TTC549 (cell line): Measurements from ENCODE around the gene MAGEB3.

Source experiments
- FAIRE-seq: peaks from 2 replicates; lab custom pipeline; 2012; peaks lifted over from hg19 to GRCh38; lab: Jason Lieb, UNC

MAGEB3 gene

GRCh38 chrX:30280428-30280827, 50.0 kb downstream of the MAGEB3 start:
- no peak for FAIRE-seq

DNA sequence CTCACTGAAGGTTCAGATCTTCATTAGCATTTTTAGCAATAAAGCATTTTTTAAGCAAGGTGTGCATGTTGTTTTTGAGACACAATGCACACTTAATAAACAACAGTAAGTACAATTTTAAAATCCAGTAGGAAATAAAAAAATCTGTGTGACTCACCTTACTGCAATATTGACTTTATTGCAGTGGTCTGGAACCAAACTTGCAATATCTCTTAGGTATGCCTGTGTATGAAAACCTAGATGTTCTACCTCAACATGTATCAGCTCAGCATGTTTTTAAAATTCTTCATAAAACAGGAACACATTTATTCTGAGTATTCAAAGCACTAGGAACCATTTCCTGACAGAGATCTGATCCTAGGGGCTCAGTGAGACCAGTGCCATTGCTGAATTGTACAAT, 52.1 kb downstream of the MAGEB3 start:
- FAIRE-seq = no peak

DNA sequence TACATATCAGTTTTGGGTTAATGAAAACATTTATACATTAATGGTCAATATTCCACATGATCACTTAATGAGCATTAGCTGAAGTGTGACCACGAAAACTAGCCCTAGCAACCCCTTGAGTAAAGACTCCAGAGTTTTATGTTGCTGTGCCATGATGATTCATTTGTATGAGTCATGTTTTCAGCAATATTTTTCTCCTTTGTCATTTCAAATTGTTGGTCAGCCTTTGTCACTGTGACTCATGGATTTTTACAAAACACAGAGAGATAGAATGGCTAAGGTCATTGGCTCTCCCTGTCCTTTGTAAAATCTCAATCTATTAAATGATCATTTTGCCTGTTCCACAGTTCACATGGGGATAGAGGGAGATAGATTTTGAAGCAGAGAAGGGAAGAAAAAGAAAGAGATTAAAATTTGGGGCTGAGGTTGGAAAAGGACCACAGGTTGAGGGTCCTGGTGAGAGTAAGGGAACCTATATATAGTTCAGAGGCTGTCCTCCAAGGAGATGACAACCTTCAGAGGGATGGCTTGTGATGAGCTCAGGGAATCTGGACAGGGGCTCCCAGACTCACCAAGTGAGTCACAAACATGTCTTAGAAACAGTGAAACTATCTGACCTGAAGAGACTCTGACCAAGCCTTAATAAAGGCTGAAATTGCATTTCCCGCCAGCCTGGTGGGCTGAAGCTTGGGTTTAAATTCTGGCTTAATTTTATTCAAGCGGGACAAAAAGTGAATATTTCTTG, 53.2 kb downstream of the MAGEB3 start:
- no peak for FAIRE-seq
